GM23248 (cell line): ENCODE measurements around the gene ZNF536. TPM values are rescaled to one million over a fixed set of nuclear protein-coding genes. Genes with fewer than 3 reads are reported as not detected.

Source experiments
- DNase-seq: peaks from one replicate; pipeline ENCODE4 v3.0.0-alpha.2; 2015
- H2AFZ ChIP-seq: fragments of 200-600 bp; sonication (generic); 2 replicates; pipeline ENCODE4 v1.6.1; 2016; ENCODE audit warnings: antibody characterized with exemption
- H3F3A ChIP-seq: fragments of 200-600 bp; sonication (generic); 2 replicates; pipeline ENCODE4 v1.6.1; 2016; ENCODE audit warnings: mild to moderate bottlenecking, antibody characterized with exemption, mixed run types; ENCODE audit not compliant: insufficient read depth
- H3K27ac ChIP-seq: fragments of 200-600 bp; sonication (generic); 2 replicates; pipeline ENCODE4 v1.5.1; 2016; ENCODE audit warnings: mild to moderate bottlenecking
- H3K27me3 ChIP-seq: fragments of 200-600 bp; sonication (generic); replicated peaks from 2 replicates; pipeline ENCODE4 v1.6.1; 2016; ENCODE audit warnings: mild to moderate bottlenecking; ENCODE audit not compliant: insufficient read depth
- H3K36me3 ChIP-seq: fragments of 200-600 bp; sonication (generic); 2 replicates; pipeline ENCODE4 v1.6.1; 2016; ENCODE audit warnings: low read depth, mild to moderate bottlenecking
- H3K4me1 ChIP-seq: fragments of 200-600 bp; sonication (generic); 2 replicates; pipeline ENCODE4 v1.6.1; 2016; ENCODE audit warnings: mild to moderate bottlenecking; ENCODE audit not compliant: insufficient read depth
- H3K4me2 ChIP-seq: fragments of 200-600 bp; sonication (generic); one replicate; pipeline ENCODE4 v1.6.1; 2016; ENCODE audit warnings: mild to moderate bottlenecking; ENCODE audit not compliant: unreplicated experiment
- H3K4me3 ChIP-seq: fragments of 200-600 bp; sonication (generic); 2 replicates; pipeline ENCODE4 v1.5.1; 2016; ENCODE audit warnings: mild to moderate bottlenecking
- H3K79me2 ChIP-seq: fragments of 200-600 bp; sonication (generic); 2 replicates; pipeline ENCODE4 v1.6.1; 2016; ENCODE audit warnings: mild to moderate bottlenecking; ENCODE audit not compliant: insufficient read depth
- H3K9ac ChIP-seq: fragments of 200-600 bp; sonication (generic); 2 replicates; pipeline ENCODE4 v1.6.1; 2016; ENCODE audit warnings: mild to moderate bottlenecking
- H3K9me2 ChIP-seq: fragments of 200-600 bp; sonication (generic); 2 replicates; pipeline ENCODE4 v1.6.1; 2016; ENCODE audit warnings: mixed run types, mild to moderate bottlenecking, moderate library complexity; ENCODE audit not compliant: insufficient read depth
- H3K9me3 ChIP-seq: fragments of 200-600 bp; sonication (generic); one replicate; pipeline ENCODE4 v1.6.1; 2017; ENCODE audit warnings: low read depth
- H4K20me1 ChIP-seq: fragments of 200-600 bp; sonication (generic); 2 replicates; pipeline ENCODE4 v1.6.0; 2016; ENCODE audit not compliant: insufficient read depth
- EZH2 ChIP-seq: fragments of 200-600 bp; sonication (generic); IDR thresholded peaks from 2 replicates; pipeline ENCODE4 v1.6.1; 2018; ENCODE audit warnings: antibody characterized with exemption, mild to moderate bottlenecking; ENCODE audit not compliant: insufficient read depth, poor library complexity, severe bottlenecking
- EZH2phosphoT487 ChIP-seq: fragments of 200-600 bp; sonication (generic); IDR thresholded peaks from 2 replicates; pipeline ENCODE4 v1.6.1; 2018; ENCODE audit warnings: antibody characterized with exemption, moderate library complexity, mild to moderate bottlenecking, low read depth; ENCODE audit not compliant: insufficient read depth
- WGBS, 2 experiments: methylation state at CpG; one replicate each; pipeline ENCODE4 v1.1.6; 2015 to 2017; ENCODE audit warnings: low lambda C conversion rate in 2 of 2, low coverage in 1 of 2; ENCODE audit errors: missing lambda C conversion rate in 2 of 2; 5-methylcytosine and 5-hydroxymethylcytosine counted together
- in situ Hi-C: fragments of 300-500 bp; cut with MboI; formaldehyde crosslinking; loops from 2 replicates; pipeline ENCODE4 v1.15.0; 2020
- polyA plus RNA-seq: library from polyadenylated mRNA; unstranded; fragments of >200 nt; fragmentation: Nextera tagmentation; extraction: Ambion mirVana; gene quantifications from 2 replicates; pipeline ENCODE4 v1.2.1, GENCODE V29; 2016
- total RNA-seq: library from RNA; depleted of rRNA; stranded (reverse); fragments of >200 nt; shearing (Covaris generic); gene quantifications from 2 replicates; pipeline ENCODE4 v1.2.3, GENCODE V29; 2014

Gene ZNF536
- total and polyA plus RNA-seq, 2 experiments from 2014 or later, result 0.35 to 0.43 TPM

DNA sequence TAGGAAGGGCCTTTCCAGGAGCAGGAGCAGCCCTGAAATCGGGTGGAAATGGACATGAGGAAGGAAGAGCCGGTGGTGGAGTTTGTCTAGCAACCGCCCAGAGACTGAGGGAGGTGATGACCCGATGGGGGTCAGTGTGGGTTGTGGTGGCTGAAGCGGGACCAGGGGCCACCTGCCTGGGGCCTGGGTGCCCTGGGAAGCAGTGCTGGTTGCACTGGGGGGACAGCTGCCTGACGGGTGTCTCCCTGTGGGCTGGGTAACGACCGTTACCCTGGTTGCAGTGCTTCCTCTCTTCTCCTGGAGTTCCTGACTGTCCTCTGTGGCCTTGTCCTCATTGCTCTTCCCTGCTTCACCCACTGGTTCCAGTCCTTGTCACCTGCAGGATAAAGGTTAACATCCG lies 13.0 kb downstream of the ZNF536 start:
- Histone ChIP-seq H3F3A (no peaks in the 10 kb centered on the region), H3K27ac (no peak overlapping the region), H3K36me3 (no peaks in the 10 kb centered on the region), H3K9me2 (no peaks in the 10 kb centered on the region), H2AFZ (no peak overlapping the region), H3K79me2 (no peaks in the 10 kb centered on the region), H3K4me2 (no peak overlapping the region), H3K27me3 (no peaks in the 10 kb centered on the region), H3K9ac (no peak overlapping the region), H3K4me3 (no peak overlapping the region), H4K20me1 (no peaks in the 10 kb centered on the region), H3K9me3 (no peaks in the 10 kb centered on the region), H3K4me1 (no peaks in the 10 kb centered on the region)
- DNase-seq, result no peak
- TF ChIP-seq EZH2phosphoT487 (no peak), EZH2 (no peak)
- in situ Hi-C loops, result no loop called here
- WGBS, 2 experiments, result 82 to 85% methylated on average over 9 of the region's 9 CpGs

DNA sequence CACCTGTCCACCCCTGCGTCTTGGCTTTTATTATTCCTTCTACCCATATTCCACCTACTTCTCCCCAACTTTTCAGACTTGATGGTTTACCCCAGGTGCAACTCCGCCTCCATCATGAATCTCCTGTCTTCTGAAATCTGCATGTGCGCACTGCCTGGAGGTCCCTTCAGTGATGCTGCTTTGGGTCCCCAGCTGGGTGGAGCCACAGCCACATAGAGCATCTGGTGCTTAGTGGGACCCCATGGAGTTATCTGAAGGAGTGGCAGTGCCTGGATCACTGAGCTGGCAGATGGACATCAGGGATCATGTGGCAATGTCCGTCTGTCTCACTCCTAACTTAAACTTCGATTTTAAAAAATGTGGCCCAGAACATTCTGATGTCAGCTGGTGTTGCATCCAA lies 13.5 kb downstream of the ZNF536 start:
- Histone ChIP-seq H3K9me2 (no peaks in the 10 kb centered on the region), H3K9ac (no peak overlapping the region), H4K20me1 (no peaks in the 10 kb centered on the region), H2AFZ (no peak overlapping the region), H3K9me3 (no peaks in the 10 kb centered on the region), H3K27me3 (no peaks in the 10 kb centered on the region), H3K4me2 (no peak overlapping the region), H3F3A (no peaks in the 10 kb centered on the region), H3K4me1 (no peaks in the 10 kb centered on the region), H3K27ac (no peak overlapping the region), H3K36me3 (no peaks in the 10 kb centered on the region), H3K4me3 (no peak overlapping the region), H3K79me2 (no peaks in the 10 kb centered on the region)
- TF ChIP-seq EZH2 (no peak), EZH2phosphoT487 (no peak)
- in situ Hi-C loops, result no loop called here
- WGBS, 2 experiments, result 82 to 86% methylated on average over 5 of the region's 5 CpGs
- DNase-seq, result no peak

- Histone ChIP-seq H3K27ac (no peak overlapping the region), H3K9ac (no peak overlapping the region), H3F3A (no peaks in the 10 kb centered on the region), H3K36me3 (no peaks in the 10 kb centered on the region), H3K4me2 (no peak overlapping the region), H3K9me3 (no peaks in the 10 kb centered on the region), H2AFZ (no peak overlapping the region), H4K20me1 (no peaks in the 10 kb centered on the region), H3K4me1 (no peaks in the 10 kb centered on the region), H3K9me2 (no peaks in the 10 kb centered on the region), H3K79me2 (no peaks in the 10 kb centered on the region), H3K4me3 (no peak overlapping the region), H3K27me3 (no peaks in the 10 kb centered on the region)
- WGBS, 2 experiments, result 70 to 74% methylated on average over 13 of the region's 13 CpGs
- DNase-seq, result no peak
- TF ChIP-seq EZH2 (no peak), EZH2phosphoT487 (no peak)
- in situ Hi-C loops, result no loop called here
These were observed 14.5 kb downstream of the ZNF536 start for GRCh38 chr19:30386551-30387143.

DNA sequence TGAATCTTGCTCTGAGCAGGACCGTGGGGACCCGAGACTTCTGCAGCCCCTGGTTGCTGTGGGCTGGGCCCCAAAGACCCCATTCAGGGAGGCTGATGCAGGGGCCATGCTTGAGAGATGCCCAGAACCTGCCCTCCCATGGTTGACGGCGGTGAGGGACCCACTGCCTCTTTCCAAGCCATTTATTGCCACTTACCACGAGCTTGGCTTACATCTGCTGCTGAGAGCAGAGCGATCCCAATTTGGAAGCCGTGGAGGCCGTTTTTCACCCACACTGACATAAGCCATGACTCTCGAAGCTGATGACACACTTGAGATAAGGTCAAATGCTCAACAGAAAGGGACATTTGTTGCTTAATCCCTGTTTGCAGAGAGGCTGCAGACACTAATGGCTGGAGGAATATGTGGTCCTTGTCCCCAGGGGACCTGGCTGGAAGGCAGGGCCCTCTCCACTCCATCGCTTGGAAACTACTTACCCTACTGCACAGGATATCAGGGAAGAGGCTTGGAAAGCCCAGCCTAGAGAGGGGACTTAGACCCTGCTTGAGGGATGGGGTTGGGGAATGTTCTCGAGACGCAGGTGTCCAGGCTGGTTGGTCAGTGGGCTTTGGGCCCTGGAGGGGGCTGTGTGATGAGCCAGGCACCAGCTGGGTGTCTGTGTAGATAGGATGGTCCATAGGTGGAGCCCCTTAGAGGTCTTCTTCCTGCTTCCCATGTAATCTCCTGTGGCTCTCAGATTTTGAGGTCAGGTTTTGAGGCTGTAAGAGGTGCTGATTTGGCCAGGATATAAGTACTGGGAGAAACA lies 15.3 kb downstream of the ZNF536 start:
- 61 to 72% methylated on average over 12 of the region's 12 CpGs for WGBS, 2 experiments

More for the DNA sequence above, 15.3 kb downstream of the ZNF536 start:
- H3K79me2 ChIP-seq, result no peaks in the 10 kb centered on the region
- H2AFZ ChIP-seq, result no peak overlapping the region
- H4K20me1 ChIP-seq, result no peaks in the 10 kb centered on the region
- H3K27me3 ChIP-seq, result no peaks in the 10 kb centered on the region
- no peaks in the 10 kb centered on the region for H3K9me2 ChIP-seq
- TF ChIP-seq EZH2phosphoT487 (no peak), EZH2 (no peak)
- H3K36me3 ChIP-seq, result no peaks in the 10 kb centered on the region
- no peak overlapping the region for H3K9ac ChIP-seq
- no peak overlapping the region for H3K4me2 ChIP-seq
- H3F3A ChIP-seq, result no peaks in the 10 kb centered on the region
- H3K9me3 ChIP-seq, result no peaks in the 10 kb centered on the region
- no peak overlapping the region for H3K4me3 ChIP-seq
- no peak for DNase-seq
- in situ Hi-C loops, result no loop called here
- no peaks in the 10 kb centered on the region for H3K4me1 ChIP-seq
- no peak overlapping the region for H3K27ac ChIP-seq
